HG03460 (cell line): ENCODE results near the gene COL28A1.
"Not testable (repeated sequence)": the region's sequence is repeated elsewhere in the genome, so short reads cannot be mapped to it uniquely, and the experiment has no call there.

Experiments
- ATAC-seq: cut with Tn5 transposase; IDR thresholded peaks from one replicate; pipeline ENCODE4 v1.9.1; 2021; ENCODE audit not compliant: unreplicated experiment

The COL28A1 gene

DNA sequence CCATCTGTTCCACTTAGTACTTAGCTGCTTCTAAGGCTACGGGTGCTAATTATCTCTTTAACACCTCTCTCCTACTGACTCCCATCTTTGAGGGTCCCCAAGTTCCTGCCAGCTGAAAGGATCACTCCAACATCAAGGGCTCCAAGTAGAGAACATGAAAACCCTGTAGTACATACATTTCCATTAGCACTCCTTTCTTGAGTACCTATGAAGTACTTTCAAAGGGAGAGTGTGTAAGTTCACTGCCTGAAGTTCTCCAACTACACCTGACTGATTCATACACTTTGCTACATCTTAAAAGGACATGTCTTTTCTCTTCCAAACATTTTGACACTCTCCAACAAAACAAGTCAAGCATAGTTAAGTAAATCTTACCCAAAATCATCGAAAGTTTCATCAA, 113.8 kb downstream of the COL28A1 start:
- no peak for ATAC-seq

DNA sequence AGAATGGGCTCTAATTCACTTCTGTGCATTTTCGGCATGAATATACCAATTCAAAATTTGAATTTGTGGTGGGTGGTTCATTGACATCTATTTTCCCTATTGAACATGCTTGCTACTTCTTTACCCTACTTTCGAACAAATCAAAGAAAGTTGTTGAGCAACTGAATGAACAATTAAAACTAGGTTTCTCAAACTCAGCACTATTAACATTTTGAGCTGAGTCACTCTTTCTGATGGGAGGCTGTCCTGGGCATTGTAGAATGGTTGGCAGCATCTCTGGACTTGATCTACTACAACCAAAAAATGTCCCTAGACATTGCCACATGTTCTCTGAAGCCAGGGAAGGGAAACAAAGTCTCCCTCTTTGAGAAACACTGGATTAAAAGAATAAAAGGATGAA, 116.7 kb downstream of the COL28A1 start:
- ATAC-seq: no peak

DNA sequence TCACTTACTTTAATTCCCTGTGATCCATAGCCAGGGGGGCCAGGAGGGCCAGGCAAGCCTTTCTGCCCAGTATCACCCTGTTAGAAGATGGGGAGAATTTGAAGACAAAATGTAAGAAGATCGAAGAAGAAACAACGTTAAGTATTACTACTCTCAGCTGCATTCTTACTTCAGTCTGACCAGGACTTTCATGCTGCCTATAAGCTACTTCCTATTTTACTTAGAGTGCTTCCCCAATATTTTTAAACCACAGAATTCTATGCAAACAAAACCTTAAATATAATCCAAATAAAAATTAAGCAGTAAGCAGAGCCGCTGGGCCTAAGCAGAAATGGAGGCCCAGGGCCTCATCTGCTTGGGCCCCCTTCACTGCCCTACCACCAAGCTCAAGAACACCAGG, 117.8 kb downstream of the COL28A1 start:
- no peak for ATAC-seq

DNA sequence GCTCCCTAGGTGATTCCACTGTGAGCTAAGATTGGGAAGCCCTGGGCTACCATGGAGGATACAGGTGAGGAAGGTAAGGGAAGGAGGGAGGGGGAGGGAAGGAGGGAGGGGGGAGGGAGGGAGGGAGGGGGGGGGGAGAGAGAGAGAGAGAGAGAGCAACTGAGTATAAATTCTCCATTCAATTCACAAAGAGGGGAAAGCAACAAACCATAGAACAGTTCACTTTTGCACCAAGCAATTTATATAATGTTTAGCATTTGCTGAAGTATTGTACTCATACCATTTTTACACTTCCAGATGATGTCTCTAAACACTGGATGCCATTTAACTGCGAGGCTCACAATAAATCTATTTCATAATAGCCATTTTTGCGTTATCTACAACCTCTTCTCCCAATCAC, 118.3 kb downstream of the COL28A1 start:
- no peak for ATAC-seq

DNA sequence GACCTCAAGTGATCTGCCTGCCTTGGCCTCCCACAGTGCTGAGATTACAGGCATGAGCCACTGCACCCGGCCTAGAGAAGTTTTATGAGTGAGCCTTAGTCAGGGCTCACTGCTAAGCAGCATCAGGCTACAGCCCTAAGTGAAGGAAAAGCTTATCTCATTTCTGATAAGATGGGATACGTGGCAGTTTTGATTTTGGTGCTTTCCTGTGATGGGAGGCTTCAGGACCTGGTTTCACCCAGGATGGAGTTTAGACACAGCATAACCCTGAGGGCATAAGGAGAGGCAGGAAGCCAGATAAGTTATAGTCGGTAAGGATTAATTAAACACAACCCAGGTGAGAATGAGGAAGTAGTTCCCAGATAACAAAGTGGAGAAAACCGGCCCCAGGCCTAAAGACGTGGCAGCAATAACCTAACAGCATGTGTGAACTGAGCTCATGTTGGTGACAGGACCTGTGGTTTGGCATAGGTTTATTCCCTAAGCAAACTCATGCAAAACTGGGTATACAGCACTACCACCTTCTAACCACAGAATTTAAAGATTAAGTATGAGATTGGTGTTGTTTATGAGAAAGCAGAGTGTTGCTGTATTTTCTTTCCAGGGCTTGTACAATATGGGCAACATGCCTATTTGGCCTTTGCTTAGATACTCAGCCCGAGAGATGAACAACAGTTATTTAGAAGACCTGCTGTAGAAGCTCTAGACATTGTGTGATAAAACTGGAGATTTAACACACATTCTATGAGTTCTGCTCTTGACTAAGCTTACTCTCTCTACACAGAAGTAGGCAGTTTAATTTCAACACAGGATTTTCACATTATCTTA, 119.4 kb downstream of the COL28A1 start:
- peak; percentile 78 for ATAC-seq

DNA sequence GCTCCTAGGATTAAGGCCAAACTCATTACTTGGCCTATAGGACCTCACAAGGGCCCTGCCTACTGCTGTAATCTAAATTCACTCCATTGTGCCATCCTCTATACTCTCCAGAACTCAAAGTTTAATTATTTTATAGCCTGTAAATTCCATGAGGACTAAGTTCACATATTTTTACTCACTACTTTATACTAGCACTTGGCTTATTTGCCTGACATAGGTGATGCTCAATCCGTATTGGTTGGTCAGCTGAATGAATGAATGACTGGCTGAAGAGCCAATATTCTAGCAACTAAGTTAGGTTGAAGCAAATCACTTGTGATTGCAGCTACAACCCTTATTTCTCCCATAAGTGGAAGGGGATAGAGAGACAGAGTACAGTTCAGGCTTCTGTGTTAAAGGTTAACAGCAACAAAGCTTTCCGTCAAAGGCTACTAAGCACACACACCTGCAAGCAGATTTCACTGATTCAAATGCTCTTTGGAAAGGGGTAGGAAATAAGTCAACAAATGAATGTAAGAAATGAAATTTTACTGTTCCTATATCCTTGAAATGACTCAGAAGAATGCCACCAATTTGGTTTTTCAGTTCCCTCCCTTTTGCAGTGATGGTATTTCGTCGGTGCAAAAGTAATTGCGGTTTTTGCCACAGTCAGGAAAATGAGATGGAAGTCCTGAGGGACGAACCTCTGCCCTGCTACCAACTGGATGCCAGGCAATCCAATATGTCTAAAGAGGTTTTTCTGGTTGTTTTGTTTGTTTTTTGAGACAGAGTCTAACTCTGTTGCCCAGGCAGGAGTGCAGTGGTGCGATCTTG, 120.7 kb downstream of the COL28A1 start:
- ATAC-seq: no peak

DNA sequence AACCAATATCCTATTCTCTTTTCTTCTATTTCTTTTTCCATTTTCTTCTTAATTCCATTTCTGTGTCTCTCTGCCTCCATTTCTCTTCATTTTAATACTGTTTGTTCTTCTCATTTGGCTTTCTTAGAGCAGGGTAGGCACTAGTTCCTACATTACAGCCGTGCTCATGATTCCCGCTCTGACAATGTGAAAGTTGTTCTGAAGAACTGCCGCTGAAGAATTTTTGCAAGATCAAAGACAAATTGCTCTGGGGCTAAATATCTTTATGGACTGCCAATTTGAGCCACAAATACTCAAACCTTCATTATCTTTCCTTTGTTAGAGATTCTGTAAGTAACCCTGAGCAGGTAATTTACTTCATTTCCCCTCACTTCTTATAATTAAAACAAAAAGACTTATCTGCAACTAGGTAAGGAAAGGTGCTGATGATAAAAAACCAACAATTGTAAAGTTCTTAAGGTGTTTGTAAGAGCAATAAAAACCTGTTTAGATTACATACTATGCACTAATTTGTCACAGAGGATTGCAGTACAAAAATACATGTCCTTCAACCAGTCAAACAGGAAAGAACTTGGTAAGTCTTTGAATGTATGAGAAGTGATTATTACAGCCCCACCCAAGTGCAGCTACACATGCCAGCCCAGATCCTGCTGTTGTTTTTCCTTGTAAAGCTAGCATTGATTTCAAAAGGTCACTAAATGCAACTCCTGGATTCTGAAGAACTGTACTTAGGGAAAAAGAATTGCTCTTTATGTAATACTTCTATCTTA, 127.5 kb downstream of the COL28A1 start:
- no peak for ATAC-seq

DNA sequence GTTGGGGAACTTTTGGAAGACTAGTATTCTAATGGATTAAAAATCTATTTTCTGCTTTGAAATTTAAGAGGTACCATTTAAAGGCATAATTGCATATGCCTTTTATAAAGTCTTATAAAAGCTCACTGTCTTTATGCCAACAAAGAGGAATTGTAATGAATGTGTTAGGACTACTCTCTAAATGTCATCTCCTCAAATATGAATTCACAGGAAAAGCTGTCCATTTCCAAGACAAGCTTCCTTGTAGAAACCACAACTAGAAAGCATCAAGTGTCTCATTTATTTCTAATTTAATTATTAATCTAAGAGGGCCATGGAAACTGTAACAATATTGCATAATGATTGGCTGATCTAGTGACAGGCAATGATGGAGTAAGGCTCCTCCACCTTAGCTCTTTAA, 130.2 kb downstream of the COL28A1 start:
- ATAC-seq: no peak

DNA sequence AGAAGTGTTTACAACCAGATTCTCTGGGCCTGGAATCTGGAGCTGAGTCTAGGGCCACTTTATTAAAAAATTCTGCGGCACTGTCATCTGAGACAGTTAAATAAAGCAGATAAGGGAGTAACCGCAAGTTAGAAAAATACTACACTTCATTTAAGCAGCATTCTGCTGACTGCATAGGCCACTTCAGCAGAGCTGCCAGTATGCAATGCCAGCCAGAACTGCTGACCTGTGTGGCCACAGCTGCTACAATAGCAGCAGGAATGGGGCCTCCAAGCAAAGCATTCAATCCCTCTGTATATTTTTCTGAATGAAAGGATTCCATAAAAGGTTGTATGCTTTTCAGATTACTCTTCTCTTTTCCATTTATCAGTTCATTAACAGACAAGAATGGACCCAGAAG, 136.0 kb downstream of the COL28A1 start:
- ATAC-seq: no peak

DNA sequence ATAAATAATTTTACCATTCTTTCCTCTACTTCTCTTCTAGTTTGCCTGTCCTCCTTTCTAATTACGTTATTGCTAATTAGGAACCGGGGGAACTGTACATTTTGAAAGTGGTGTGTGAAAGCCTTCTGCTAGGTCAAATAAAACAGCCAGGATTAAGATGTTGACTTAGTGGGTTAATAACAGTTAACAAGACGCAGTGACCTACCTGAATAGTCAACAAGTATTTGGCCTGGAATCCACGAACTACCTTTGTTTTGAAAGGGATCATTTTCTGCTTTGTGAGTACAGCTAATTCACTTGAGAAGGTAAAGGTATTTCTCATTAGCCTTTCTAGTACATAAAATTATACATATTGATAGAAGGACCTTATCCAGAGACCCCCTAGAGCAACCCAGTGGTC, 139.9 kb downstream of the COL28A1 start:
- no peak for ATAC-seq

DNA sequence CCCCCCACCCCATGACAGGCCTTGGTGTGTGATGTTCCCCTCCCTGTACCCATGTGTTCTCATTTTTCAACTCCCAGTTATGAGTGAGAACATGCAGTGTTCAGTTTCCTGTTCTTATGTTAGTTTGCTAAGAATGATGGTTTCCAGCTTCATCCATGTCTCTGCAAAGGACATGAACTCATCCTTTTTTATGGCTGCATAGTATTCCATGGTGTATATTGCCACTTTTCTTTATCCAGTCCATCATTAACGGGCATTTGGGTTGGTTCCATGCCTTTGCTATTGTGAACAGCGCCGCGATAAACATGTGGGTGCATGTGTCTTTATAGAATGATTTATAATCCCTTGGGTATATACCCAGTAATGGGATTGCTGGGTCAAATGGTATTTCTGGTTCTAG, 147.5 kb downstream of the COL28A1 start:
- not testable (repeated sequence) for ATAC-seq

DNA sequence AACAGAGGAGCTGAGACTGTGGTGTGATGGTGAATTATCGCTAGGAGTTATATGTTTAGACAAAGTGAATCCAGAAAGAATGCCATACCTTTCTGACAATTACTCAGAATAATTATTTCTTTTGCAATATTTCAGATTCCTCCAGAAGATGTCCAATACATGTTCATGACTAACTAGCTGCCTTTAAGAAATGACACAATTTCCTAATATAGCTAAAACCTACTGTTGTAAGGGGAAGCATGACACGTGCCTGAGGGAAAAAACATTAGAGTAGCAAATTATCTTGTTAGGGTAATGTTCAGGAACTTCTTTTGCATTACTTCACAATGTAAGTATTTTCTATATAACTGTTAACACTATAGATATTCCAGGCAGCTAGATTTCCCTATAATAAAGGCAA, 150.3 kb downstream of the COL28A1 start:
- no peak for ATAC-seq

DNA sequence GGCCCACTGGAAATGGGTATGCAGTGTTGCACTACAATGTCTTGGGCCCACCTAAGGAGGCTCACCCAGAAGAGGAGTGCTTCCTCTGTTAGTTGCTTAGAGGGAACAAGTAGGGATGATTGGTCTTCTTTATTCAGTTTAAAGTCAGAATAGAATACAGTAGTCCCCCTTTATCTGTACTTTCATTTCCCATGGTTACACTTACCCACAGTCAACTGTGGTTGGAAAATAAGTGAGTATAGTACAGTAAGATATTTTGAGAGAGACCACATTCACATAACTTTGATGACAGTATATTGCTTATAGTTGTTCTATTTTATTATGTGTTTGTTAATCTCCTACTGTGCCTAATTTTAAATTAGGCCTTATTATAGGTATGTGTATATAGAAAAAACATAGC, 151.4 kb downstream of the COL28A1 start:
- no peak for ATAC-seq

DNA sequence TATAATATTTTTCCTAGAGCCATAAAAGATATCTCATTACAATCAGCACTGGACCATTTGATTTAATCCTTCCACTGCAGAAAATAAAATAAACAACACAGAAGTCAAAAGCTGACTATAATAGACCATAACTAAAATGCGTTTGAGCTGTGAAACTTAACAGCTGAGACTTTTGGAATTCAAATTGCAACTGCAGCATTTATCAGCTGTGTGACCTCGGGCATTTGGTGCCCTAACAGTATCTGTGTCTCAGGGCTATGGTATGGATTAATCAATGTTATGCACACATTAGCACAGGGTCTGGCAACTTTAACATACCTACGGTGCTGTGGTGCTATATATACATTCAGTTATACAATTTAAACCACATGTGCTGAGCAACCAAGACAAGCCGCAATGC, 160.1 kb downstream of the COL28A1 start:
- no peak for ATAC-seq

DNA sequence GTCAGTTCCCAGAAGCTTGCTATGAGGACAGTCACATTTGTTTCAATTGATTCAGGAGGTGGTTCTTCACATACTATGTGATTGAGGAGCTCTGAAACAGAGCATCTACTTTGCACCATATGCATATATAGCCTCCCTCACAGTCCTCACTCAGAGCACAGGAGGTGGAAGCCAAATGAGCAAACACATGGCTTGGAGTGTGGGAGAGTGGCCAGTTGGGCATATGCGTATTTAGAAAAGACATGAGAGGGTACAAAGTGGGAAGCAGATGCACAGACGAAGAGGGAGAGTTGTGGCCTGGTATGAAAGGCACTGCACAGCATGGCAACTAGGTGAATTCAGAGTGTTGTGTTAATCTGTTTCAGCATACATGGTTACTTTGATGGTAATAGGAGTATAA, 165.6 kb downstream of the COL28A1 start:
- no peak for ATAC-seq

DNA sequence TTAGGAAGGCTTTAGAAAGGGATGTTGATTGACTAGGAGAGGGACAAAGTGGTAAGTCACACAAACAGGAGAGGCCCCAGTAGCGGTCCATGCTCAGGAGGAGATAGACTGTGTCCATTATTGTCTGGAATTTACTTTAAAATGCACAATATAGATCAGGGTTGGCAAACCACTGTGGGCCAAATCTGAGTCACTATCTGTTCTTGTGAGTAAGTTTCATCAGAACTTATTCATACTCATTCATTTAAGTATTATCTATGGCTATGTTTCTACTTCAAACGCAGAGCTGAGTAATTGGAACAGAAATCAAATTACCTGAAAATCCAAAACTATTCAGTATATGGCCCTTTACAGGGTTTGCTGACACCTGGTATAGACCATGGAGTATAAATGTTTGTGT, 166.5 kb downstream of the COL28A1 start:
- ATAC-seq: no peak

DNA sequence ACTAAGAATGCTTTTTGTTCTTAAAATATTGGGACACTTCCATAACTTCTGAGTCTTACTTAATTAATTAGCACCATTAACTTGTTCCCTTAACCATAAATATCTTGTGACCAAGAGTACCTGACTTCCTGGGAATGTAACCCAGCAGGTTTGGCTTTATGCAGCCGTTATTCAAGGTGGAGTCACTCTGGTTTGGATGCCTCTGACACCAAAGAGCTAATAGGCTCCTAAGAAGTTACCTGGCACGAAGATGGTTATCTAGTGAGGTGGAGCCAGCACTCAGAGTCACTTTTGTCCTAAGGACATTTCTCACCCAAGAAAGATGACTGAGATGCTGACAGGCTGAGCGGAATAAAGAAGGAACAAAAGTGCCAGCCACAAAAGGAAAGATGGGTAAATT, 181.0 kb downstream of the COL28A1 start:
- ATAC-seq: no peak

DNA sequence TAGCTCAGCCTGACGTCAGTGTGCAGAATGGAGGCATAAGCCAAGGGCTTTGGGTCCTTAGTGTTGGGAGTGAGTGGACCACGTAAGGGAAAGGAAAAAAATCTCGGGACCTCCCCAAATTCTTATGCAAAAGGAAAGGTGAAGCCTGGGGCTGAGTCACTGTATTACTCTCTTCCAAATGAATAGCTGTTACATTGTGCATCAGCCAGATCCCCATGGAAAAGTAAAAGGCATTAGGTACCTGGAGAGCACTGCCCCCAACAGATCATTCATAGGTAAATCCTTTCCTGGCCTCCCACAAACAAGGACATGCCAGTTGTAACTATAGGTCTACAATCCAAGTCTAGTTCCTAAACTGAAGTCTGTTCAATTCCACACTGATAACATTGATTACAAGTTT, 182.8 kb downstream of the COL28A1 start:
- no peak for ATAC-seq

DNA sequence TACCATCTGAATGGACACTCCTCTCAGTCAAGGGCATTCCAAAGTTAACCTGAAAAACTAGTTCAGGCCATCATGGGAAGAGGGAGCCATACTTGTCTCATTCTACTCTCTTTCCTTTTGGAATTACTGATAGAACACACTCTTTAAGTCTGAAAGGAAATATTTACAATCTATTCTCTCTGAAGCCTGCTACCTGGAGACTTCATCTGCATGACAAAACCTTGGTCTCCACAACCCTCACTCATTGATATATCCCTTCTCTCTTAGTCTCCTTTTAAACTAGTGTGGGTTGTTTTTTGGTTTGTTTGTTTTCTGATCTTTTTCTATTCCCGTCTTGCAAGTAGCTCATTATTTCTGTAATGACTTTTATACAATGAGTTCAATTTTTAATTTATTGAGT, 183.8 kb downstream of the COL28A1 start:
- no peak for ATAC-seq

DNA sequence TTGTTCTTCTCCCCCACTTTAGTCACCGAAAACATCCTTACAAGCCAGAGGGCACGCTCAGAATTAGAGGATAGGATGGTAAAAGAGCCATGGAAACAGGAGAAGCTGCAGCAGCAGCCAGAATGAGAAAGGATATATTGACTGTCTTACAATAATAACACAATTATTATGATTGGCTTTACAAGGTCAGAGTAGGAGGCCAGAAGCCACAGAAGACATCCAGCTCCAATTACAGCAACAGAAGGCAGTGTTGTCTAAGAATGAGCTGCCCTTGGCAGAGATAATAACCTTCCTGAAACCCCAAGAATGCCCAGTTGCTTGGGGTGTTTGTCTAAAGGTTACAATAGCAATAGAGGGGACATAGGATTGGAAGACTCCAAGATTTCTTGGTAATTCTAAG, 184.5 kb downstream of the COL28A1 start:
- ATAC-seq: no peak

DNA sequence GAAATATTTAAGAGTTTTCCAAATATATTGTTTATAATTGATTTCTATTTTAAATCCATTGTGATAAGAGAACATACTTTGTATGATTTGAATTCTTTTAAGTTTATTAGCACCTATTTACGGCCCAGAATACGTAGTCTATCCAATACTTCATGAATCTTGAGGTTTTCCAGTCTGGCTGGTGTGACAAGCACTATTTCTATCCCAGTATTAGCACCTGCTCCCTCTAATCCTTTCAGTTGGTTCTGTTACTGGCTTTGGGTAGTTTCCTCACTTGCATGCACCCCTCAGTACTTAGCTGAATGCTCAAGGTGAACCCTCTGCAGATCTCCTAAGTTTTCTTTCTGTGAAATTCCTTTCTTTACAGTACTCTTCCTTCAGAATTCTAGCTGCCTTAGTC, 186.5 kb downstream of the COL28A1 start:
- ATAC-seq: no peak

DNA sequence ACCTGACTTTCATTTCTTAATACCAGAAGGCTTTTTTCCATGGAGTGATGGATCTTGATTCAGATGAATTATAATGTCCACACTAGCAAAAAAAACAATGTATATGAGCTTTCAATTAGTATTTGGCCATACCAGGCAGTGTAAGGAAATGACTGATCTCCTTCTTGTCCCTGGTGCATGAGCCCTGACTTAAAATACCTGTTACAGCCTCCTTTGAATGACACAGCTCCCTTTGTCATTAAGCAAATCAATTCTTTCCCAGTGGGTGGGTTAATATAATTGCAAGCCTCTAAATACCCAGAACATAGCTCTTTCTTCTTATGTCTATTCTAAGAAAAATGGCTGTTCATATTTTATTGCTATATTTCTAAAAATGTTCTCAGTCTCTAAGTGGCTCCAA, 188.6 kb downstream of the COL28A1 start:
- ATAC-seq: no peak
